Measurements from ENCODE around the gene GAK.

GAK gene

GRCh38 chr4:967113-968104, 35.3 kb upstream of the GAK start:
- no peaks in the 10 kb centered on the region for H3K36me3 Mint-ChIP-seq (ENCODE audit: low read depth)
- H3K4me1 Mint-ChIP-seq (ENCODE audit: low read depth) = peaks cover 11% of the 10 kb centered on the region
- no peaks in the 10 kb centered on the region for H3K9me3 Mint-ChIP-seq
- H3K27me3 Mint-ChIP-seq = no peaks in the 10 kb centered on the region
- H3K27ac Mint-ChIP-seq = no peak overlapping the region
- no peak overlapping the region for H3K4me3 Mint-ChIP-seq

DNA sequence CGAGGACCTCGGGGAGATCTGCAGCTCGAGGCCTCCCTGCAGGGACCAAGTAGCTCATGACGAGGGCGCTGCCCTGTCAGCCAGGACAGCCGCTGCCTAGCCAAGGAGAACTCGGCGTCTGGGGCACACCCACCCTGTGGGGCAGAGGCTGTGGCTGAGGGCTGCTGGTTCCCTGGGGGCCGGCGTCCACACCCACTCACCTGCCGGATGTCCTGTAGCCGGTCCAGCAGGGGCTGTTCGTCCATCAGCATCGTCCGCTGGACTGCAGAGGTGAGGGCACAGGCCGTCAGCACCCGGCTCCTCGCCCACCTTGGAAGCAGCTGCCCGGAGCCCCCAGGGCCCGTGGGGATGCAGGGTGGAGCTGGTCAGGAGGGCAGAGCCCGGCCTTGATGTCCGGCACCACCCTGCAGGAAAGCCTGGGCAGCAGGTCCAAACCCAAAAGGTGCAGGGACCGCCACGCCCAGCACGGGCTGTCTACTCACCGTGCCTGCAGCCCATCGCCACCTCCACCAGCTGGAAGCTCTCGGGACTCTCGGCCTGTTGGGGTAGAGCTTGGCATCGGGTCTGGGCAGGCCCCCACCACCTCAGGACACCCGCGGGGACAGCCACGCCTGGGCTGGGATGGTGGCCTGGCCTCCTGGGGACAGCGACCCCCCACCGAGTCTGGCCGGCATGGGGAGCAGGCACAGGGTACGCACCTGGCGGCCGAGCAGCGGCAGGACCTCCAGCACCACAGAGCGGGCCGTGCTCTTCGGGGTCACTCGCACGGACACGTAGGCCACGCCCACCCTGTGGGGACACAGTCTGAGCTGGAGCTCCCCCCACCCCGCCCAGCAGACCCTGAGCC, 34.4 kb upstream of the GAK start:
- Mint-ChIP-seq H3K27me3 (no peaks in the 10 kb centered on the region), H3K9me3 (no peaks in the 10 kb centered on the region), H3K36me3 (ENCODE audit: low read depth) (no peaks in the 10 kb centered on the region), H3K4me1 (ENCODE audit: low read depth) (peaks cover 11% of the 10 kb centered on the region), H3K4me3 (no peak overlapping the region), H3K27ac (no peak overlapping the region)

DNA sequence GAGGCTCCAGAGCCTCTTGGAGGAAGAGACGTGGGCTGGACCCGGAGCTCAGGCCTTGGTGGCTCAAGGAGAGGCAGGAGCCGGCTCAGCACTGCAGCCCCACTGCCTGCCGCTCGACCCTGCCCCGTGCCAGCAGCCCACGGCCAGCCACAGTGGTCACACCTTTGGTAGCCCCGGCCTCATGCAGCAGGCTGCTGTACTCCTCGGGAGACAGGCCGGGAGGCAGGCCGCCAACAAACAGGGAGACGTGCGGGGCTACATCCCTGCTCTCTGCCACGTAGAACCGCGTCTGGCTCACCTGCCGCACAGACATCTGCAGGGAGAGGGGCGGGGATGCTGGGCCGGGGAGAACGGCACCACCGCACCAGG, 33.6 kb upstream of the GAK start:
- Mint-ChIP-seq H3K4me1 (ENCODE audit: low read depth) (peaks cover 5% of the 10 kb centered on the region), H3K27me3 (no peaks in the 10 kb centered on the region), H3K4me3 (no peak overlapping the region), H3K36me3 (ENCODE audit: low read depth) (no peaks in the 10 kb centered on the region), H3K9me3 (no peaks in the 10 kb centered on the region), H3K27ac (no peak overlapping the region)

DNA sequence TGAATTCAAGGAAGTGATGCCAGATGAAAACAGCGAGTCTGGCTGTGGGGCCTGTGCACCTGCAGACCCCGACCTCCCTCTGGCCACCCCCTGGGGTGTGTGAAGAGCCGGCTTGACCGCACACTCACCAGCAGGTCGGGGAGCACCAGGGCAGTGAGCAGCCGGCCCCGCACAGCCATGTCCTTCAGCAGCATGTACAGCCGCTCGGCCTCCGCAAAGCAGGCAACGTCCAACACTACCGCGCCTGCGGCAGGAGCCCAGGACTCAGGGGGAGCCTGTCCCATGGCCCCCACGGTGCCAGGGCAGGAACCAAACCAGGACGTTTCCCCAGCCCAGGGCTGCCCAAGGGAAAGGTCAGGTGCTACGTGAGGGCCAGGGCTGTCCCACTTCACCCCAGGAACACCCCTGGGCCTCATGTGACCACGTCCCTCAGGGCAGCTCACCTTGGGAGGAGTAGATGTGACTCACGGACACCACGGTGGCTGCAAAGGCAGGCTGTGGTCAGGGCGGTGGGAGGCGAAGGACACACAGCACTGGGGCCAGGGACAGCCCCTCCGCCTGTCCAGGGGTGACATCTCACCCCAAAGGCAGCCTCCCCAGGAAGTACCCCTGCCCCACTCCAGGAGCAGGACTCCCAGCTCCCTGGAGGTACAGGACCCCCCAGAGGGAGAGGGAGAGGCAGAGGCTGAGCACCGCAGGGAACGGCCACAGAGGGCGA, 33.1 kb upstream of the GAK start:
- no peaks in the 10 kb centered on the region for H3K9me3 Mint-ChIP-seq
- H3K36me3 Mint-ChIP-seq (ENCODE audit: low read depth) = no peaks in the 10 kb centered on the region
- no peaks in the 10 kb centered on the region for H3K27me3 Mint-ChIP-seq
- no peak overlapping the region for H3K27ac Mint-ChIP-seq
- no peak overlapping the region for H3K4me3 Mint-ChIP-seq
- H3K4me1 Mint-ChIP-seq (ENCODE audit: low read depth) = no peaks in the 10 kb centered on the region

- H3K36me3 Mint-ChIP-seq (ENCODE audit: low read depth) = no peaks in the 10 kb centered on the region
- H3K27ac Mint-ChIP-seq = no peak overlapping the region
- no peak overlapping the region for H3K4me3 Mint-ChIP-seq
These were observed 32.4 kb upstream of the GAK start for GRCh38 chr4:964346-965025.

DNA sequence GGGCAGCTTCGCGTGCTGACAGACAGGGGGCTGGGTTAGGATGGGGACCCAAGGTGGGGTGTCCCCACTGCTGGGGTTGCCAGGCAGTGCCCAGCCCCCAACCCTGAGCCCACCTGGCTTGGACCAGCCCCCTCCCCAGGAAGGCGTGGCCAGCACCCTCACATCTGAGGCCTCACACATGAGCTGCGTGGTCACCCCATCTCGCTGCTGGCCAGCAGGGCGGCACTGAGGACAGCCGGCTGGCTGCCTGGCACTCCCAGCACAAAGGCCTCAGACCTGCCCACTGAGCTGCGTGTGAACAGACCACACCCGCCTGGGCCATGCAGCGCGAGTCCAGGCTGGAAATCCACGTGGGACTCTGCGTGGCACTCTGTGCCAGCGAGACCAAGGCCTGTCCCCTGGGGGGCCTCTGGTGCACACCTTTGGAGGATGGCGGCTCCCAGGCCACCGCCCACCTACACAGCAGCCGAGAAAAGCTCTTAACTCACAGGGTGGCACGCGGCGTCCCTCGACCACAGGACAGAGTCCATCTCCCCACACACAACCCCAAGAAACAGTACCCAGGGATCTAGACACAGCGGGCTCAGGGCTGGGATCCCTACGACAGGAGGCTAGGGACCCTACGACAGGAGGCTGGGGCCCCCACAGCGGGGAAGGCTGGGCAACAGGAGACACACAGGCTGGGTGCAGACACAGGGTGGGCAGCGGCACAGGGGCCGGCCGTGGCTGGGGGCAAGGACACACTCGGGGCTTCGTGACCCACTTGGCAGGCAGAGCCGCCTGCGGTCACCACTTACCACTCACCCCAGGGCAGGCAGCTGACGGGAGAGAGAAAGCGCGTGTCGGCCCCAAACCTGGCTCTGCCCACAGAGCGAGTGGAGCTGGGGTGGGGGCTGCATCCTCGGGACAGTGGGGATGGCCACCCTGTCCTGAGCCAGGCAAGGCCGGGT, 31.4 kb upstream of the GAK start:
- H3K4me3 Mint-ChIP-seq = no peak overlapping the region
- no peaks in the 10 kb centered on the region for H3K27me3 Mint-ChIP-seq
- H3K27ac Mint-ChIP-seq = no peak overlapping the region
- no peaks in the 10 kb centered on the region for H3K4me1 Mint-ChIP-seq (ENCODE audit: low read depth)
- no peaks in the 10 kb centered on the region for H3K9me3 Mint-ChIP-seq
- H3K36me3 Mint-ChIP-seq (ENCODE audit: low read depth) = no peaks in the 10 kb centered on the region

More at GRCh38 chr4:964346-965025, 32.4 kb upstream of the GAK start:
- no peaks in the 10 kb centered on the region for H3K27me3 Mint-ChIP-seq
- no peaks in the 10 kb centered on the region for H3K9me3 Mint-ChIP-seq
- no peaks in the 10 kb centered on the region for H3K4me1 Mint-ChIP-seq (ENCODE audit: low read depth)

GRCh38 chr4:962231-963208, 30.4 kb upstream of the GAK start:
- no peaks in the 10 kb centered on the region for H3K27me3 Mint-ChIP-seq
- no peaks in the 10 kb centered on the region for H3K36me3 Mint-ChIP-seq (ENCODE audit: low read depth)
- no peaks in the 10 kb centered on the region for H3K9me3 Mint-ChIP-seq
- no peak overlapping the region for H3K27ac Mint-ChIP-seq
- no peak overlapping the region for H3K4me3 Mint-ChIP-seq
- H3K4me1 Mint-ChIP-seq (ENCODE audit: low read depth) = no peaks in the 10 kb centered on the region

GRCh38 chr4:961351-962230, 29.5 kb upstream of the GAK start:
- no peak overlapping the region for H3K27ac Mint-ChIP-seq
- no peaks in the 10 kb centered on the region for H3K36me3 Mint-ChIP-seq (ENCODE audit: low read depth)
- no peaks in the 10 kb centered on the region for H3K9me3 Mint-ChIP-seq
- no peaks in the 10 kb centered on the region for H3K4me1 Mint-ChIP-seq (ENCODE audit: low read depth)
- no peaks in the 10 kb centered on the region for H3K27me3 Mint-ChIP-seq
- H3K4me3 Mint-ChIP-seq = no peak overlapping the region

DNA sequence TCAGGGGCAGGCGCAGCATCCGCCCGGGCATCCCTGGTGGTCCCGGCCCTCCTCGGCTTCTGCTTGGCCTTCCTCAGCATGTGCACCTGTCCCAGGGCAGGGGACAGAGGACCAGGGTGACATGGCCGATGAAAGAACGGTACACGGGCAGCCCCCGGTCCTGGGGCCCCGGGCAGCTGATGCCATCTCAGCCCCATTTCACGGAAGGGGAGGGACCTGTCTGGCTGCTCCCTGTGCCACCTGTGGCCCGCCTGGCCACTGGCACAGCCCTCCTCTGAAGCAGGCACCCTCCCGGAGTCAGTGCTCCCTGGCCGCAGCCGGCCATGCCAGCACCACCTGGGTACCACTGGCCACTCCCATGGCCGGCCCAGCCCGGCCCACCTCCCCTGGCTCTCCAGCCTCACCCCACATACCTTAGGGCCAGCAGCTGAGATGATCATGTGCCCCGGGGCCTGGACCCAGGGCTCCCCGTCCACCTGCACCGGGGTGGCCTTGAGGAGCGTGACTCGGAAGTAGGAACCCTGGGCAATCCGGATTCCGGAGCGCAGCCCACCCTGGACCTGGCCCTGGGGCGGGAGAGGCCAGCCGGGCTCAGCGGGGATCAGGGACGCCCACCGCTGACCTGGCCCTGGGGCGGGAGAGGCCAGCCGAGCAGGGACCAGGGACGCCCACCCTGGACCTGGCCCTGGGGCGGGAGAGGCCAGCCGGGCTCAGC, 28.7 kb upstream of the GAK start:
- Mint-ChIP-seq H3K4me3 (no peak overlapping the region), H3K4me1 (ENCODE audit: low read depth) (no peaks in the 10 kb centered on the region), H3K27ac (no peak overlapping the region), H3K36me3 (ENCODE audit: low read depth) (no peaks in the 10 kb centered on the region), H3K27me3 (no peaks in the 10 kb centered on the region), H3K9me3 (no peaks in the 10 kb centered on the region)

DNA sequence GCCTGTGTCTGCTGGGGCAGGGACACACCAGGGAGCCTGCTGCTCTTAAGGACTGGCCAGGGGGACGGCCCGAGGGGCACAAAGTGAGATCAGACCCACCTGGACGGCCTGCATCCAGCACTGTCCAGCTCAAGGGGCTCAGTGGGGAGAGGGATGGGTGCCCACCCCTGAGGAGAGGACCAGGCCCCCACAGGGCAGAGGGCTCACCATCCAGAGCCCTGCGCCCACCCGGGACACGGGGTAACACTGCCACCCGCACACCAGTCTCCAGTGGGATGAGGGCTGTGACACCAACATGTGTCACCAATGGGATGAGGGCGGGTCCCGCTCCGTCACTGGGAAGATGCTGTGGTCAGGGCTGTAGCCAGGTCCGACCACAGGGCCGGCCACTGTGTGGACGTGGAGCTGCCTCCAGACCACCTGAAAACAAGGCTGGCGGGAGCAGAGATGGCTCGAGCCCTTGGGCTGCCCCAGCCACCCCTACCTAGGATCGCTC, 28.1 kb upstream of the GAK start:
- Mint-ChIP-seq H3K27me3 (no peaks in the 10 kb centered on the region), H3K36me3 (ENCODE audit: low read depth) (no peaks in the 10 kb centered on the region), H3K4me3 (no peak overlapping the region), H3K9me3 (no peaks in the 10 kb centered on the region), H3K27ac (no peak overlapping the region), H3K4me1 (ENCODE audit: low read depth) (no peaks in the 10 kb centered on the region)

DNA sequence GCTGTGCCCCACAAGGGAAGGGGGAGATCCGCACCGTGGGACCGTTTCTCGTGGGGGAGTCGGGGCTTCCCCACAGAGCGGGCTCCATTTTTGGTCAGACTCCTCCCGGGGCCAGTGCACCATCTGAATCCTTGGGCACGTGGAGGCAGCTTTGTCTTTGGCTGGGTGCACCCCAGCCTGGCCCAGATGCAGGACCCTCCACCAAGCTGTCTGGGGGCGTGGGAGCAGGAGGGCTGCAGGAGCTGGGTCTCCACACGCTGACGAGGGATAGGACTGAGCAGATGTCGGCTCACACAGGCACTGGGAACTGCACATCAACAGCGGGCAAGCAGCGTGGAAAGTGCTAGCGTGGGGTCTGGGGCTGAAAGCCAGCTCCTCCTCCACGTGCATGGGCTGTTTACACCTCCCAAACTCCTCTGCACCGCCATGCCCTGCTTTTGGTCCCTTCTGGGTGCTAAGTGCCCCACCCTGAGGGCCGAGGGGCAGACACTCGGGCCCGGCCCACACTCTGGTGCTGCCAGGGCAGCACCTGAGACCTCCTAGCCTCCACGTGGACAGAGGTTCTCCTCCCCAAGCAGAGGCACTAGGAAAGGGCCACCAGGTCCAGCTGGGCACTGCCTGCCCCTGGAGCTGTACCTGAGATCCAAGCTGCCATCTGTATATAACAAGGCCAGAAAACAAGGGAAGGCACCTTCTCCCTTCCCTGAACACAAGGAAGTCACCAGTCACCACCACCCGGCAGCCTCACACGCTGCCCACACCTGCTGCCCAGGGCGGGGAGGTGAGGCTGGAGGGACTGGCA, 27.4 kb upstream of the GAK start:
- no peaks in the 10 kb centered on the region for H3K9me3 Mint-ChIP-seq
- no peaks in the 10 kb centered on the region for H3K27me3 Mint-ChIP-seq
- no peaks in the 10 kb centered on the region for H3K4me1 Mint-ChIP-seq (ENCODE audit: low read depth)
- no peak overlapping the region for H3K4me3 Mint-ChIP-seq
- H3K27ac Mint-ChIP-seq = no peak overlapping the region
- H3K36me3 Mint-ChIP-seq (ENCODE audit: low read depth) = no peaks in the 10 kb centered on the region

Data from stimulated activated naive CD8-positive, alpha-beta T cell treated with anti-CD3 and anti-CD28 coated beads, Interleukin-15, Interleukin-2, amounts not matched to agents 100 ng/mL and 50 ng/mL, for 24 hours (primary cell).